GM18867 (cell line): ENCODE results near the gene MAPK8.

Source experiments
- ATAC-seq: cut with Tn5 transposase; IDR thresholded peaks from one replicate; pipeline ENCODE4 v1.9.1; 2021; ENCODE audit warnings: mild to moderate bottlenecking, moderate library complexity; ENCODE audit not compliant: unreplicated experiment

MAPK8 gene

GRCh38 chr10:48381971-48382370, 75.5 kb downstream of the MAPK8 start:
- no peak for ATAC-seq

DNA sequence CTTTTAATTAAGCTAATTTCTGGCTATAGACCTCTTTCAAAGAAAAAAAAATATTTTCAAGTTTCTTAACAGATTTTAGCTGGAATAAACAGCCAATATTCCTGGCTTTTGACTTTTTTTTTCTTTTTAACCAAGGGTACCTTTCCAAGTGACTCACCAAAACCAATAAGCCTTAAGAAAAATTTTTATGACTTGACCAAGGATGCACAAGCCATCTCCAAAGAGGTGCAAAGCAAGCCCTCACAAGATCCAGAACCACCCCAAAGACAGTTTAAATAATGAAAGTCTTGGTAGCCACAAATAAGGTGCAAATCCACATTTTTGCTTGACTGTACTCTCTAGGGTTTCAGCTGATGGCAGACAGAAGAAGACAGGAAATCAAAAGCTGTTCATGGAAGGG, 76.5 kb downstream of the MAPK8 start:
- ATAC-seq: no peak

- no peak for ATAC-seq
These were observed 76.9 kb downstream of the MAPK8 start for GRCh38 chr10:48383393-48383792.

- no peak for ATAC-seq
These were observed 78.2 kb downstream of the MAPK8 start for GRCh38 chr10:48384699-48384982.

DNA sequence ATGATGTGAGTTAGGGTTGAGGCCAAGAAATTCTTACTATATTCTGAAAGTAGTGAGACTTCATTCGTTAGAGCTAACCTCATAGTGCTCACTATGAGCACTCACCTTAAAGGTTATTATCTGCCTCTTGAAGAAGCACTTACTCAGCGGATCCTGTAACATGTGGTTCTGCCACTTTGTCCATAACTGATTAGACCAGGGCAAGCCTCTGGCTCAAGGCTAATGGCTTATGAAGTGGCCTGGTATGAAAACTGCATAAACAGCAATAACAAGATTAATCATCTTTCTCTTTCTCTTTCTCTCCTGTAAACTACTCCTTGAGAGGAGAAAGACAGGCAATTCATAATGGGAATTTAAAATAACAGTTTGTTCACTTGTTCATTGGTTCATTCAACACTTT, 82.8 kb downstream of the MAPK8 start:
- ATAC-seq: no peak

- no peak for ATAC-seq
These were observed 83.5 kb downstream of the MAPK8 start for GRCh38 chr10:48389846-48390557.

DNA sequence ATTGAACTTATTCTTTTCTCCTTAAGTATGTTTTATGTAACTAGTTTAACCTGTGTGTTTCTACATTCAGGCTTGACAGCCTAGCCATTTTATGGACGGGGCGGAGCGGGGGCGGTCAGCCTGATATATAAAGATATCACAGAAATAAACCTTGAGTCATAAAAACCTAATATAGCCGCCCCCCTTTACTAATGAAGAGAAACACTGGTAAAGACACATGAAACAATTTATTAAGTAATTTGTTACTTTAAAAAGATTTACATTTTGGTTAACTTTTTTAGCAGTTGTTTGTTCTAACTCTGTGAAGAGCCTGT, 84.0 kb downstream of the MAPK8 start:
- no peak for ATAC-seq

DNA sequence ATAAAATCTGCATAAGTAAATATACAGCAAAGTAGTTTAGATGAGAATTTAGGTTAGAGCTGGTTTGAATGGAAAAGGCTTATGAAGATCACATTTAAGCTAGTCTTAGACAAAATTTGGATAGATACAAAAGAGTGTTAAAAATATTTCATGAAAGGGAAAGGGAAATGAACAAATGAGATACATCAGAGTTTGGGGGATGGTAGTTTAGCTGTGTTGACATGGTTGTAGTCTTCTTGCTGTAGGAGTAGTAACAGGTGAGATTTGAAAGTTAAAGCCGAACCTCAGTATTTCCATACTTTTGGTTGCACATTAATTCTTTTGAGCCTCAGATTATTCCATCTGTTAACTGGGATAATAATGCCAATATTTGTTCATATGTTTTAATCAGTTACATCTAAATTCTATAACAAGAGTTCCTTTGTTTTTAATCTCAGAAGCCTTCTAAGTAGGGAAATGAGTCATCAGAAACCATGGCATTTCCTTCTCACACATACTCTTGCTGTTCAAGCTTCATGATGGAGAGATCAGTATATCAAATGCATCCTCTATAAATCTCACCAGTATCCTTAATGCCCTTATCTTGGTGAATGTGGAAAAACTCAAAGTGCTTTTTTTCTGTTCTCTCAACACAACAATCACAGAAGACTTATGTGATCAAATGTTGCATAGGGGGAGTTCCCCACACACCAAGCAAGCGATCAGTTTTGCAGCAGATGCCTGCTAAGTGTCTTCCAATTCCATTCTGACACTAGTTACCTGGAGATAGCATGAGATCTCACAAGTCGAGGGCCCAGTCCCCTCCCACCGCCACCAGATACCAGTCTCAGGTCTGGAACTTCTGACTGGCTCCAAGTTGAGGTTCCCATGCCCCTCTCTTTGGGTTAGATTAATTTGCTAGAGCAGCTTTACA, 84.7 kb downstream of the MAPK8 start:
- no peak for ATAC-seq

- no peak for ATAC-seq
These were observed 85.5 kb downstream of the MAPK8 start for GRCh38 chr10:48391994-48392393.

- ATAC-seq: no peak
These were observed 91.8 kb downstream of the MAPK8 start for GRCh38 chr10:48398261-48398660.

- ATAC-seq: no peak
These were observed 92.6 kb downstream of the MAPK8 start for GRCh38 chr10:48399056-48399541.

DNA sequence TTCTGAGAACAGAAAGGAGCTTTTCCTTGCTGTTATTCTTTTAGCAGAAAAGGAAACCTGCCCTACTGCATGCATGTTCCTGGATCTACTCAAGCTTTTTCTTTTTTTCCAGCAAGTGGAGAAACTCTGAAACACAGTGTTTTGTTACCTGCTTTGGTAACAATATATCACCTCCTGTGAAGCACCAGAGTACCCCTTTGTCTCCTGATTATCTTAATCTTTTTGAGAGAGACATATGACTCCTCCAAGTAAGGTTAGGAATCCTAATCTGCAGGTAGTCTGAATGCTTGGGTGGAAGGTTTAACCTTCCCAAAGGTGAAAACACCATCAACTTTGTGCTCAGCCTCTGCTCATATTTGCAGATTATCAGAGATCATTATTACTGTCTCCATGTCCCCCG, 93.1 kb downstream of the MAPK8 start:
- ATAC-seq: no peak

DNA sequence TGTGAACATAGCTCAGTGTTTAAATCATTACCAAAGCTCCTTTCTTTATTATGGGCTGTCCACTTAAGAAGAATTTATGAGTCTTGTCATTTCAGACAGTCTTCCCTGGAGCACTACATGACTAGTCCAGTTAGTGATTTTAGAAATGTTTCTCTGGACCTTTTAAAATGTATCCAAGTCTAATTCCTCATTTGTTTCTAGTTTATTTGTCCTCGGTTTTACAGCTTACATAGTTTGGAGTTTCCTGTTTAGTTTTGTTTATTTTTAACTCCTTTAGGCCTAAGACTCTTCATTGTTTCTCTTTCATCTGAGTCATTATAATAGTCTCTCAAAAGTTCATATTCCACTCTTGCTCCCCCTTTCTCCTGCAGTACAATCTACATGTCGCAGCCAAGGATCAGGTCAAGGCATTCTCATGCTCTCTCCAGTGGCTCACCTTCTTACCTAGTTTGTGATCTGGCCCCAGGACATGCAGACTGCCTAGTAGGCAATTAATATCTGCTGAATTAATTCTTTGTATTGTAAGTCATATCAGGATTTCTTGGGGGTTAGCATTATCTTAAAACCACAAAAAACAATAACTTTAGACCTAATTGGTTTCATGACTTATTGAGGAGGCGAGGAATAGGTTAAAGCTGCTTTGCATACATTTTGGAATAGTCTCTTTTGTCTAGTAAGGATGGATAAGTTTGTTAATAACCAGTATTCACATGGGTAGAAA, 93.8 kb downstream of the MAPK8 start:
- no peak for ATAC-seq

- no peak for ATAC-seq
These were observed 94.4 kb downstream of the MAPK8 start for GRCh38 chr10:48400850-48401220.

DNA sequence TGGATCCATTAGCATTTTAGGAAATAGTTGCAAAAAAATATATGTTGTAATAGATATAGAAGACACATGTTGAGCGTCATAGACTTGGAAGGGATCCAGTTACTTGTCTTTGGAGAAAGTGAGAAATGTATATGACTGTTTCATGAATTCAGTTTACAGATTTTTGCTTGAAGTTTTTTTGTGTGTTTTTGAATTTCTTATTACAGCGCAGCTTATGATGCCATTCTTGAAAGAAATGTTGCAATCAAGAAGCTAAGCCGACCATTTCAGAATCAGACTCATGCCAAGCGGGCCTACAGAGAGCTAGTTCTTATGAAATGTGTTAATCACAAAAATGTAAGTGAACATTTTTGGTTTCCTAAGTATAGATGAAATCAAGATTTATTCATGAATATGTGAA, 98.2 kb downstream of the MAPK8 start:
- no peak for ATAC-seq

DNA sequence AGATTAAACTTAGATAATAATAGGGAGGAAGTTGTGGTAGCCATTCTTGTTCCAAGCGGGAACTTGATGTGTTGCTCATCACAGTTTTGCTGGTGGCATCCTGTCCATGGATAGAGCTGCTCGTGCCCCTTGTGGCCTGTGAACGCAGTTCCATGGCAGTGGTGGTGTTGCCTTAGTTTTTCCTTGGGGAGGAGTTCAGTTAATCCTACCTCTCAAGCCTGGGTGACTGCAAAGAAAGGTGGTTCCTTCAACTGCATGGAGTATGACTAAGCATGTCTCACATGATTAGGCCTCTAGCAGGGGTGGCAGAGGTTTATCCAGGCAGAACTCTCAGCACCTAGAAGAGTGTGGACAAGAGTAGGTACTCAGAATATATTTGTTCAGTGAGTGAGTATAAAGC, 99.7 kb downstream of the MAPK8 start:
- ATAC-seq: no peak

- ATAC-seq: no peak
These were observed 100.2 kb downstream of the MAPK8 start for GRCh38 chr10:48406658-48407057.

GRCh38 chr10:48410503-48410902, 104.0 kb downstream of the MAPK8 start:
- ATAC-seq: no peak

GRCh38 chr10:48411510-48411909, 105.0 kb downstream of the MAPK8 start:
- no peak for ATAC-seq

DNA sequence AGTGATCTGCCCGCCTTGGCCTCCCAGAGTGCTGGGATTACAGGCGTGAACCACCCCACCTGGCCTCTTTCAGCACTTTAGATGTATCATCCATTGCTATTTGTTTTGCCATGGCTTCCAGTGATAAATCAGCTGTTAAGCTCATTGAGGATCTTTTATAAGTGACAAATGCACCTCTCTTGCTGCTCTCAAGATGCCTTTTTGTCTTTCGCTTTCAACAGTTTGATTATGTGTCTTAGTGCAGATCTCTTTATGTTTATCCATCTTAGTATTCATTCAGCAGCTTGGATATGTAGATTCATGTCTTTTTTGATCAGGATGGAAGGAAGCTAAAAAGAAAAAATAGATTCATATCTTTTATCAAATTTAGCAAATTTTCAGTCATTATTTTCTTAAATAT, 105.6 kb downstream of the MAPK8 start:
- no peak for ATAC-seq

GRCh38 chr10:48412933-48413332, 106.5 kb downstream of the MAPK8 start:
- no peak for ATAC-seq

DNA sequence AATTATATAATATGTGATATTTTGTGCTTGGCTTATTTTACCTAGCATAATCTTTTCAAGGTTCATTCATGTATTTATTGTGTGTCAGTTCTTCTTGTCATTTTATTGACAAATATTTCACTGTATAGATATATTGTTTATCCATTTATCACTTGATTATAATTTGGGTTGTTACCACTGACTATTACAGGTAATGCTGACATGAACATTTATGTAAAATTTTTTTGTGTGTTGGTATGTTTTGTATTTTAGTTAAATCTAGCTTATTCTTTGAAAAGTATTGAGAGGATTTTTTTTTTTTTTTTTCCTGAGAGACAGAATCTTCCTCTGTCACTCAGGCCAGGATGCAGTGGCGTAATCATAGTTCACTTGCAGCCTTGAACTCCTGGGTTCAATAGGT, 107.7 kb downstream of the MAPK8 start:
- no peak for ATAC-seq
